ENCODE measurements around the gene RFX7. TPM values are rescaled to one million over a fixed set of nuclear protein-coding genes. Genes with fewer than 3 reads are reported as not detected.
"Not testable (repeated sequence)": the region's sequence is repeated elsewhere in the genome, so short reads cannot be mapped to it uniquely, and the experiment has no call there.

The RFX7 gene
- total RNA-seq, 4 donors from 2014 or later: 9.6 to 20.6 (median 16.2) TPM

- Histone ChIP-seq H3K4me1 (no peaks in the 10 kb centered on the region), H3K27ac (no peak overlapping the region), H3K27me3 (no peaks in the 10 kb centered on the region), H3K9me3 (no peaks in the 10 kb centered on the region), H3K4me3 (no peak overlapping the region), H3K36me3 (no peaks in the 10 kb centered on the region)
- TF ChIP-seq, protein P1, sequence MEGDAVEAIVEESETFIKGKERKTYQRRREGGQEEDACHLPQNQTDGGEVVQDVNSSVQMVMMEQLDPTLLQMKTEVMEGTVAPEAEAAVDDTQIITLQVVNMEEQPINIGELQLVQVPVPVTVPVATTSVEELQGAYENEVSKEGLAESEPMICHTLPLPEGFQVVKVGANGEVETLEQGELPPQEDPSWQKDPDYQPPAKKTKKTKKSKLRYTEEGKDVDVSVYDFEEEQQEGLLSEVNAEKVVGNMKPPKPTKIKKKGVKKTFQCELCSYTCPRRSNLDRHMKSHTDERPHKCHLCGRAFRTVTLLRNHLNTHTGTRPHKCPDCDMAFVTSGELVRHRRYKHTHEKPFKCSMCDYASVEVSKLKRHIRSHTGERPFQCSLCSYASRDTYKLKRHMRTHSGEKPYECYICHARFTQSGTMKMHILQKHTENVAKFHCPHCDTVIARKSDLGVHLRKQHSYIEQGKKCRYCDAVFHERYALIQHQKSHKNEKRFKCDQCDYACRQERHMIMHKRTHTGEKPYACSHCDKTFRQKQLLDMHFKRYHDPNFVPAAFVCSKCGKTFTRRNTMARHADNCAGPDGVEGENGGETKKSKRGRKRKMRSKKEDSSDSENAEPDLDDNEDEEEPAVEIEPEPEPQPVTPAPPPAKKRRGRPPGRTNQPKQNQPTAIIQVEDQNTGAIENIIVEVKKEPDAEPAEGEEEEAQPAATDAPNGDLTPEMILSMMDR (IDR thresholded peaks at IDR 0.05): no peak
- TF ChIP-seq POLR2A (IDR thresholded peaks at IDR 0.05): no peak
- DNase-seq: no peak
Measured at GRCh38 chr15:56273724-56274123, 30.0 kb upstream of the RFX7 start.

DNA sequence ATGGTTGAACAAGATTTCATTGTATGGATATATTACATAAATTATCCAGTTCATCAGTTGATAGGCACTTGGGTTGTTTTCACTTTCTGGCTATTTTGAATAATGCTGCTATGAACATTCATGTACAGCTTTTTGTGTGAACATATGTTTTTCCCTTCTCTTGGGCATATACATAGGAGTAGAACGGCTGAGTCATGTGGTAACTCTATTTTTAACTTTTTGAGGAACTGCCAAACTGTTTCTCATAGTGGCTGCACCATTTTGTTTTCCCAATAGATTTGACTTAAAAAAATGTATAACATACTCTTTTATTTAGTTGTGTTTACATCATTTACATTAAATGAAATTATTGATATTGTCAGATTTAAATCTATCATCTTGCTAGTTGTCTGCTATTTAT lies 28.8 kb upstream of the RFX7 start:
- Histone ChIP-seq H3K4me3 (no peak overlapping the region), H3K9me3 (no peaks in the 10 kb centered on the region), H3K36me3 (no peaks in the 10 kb centered on the region), H3K4me1 (no peaks in the 10 kb centered on the region), H3K27me3 (no peaks in the 10 kb centered on the region), H3K27ac (no peak overlapping the region)
- TF ChIP-seq POLR2A (IDR thresholded peaks at IDR 0.05): no peak
- TF ChIP-seq, protein P1 (IDR thresholded peaks at IDR 0.05): no peak
- no peak for DNase-seq

GRCh38 chr15:56266465-56266864 lies 22.8 kb upstream of the RFX7 start:
- H3K27ac ChIP-seq, H3K4me3 ChIP-seq, H3K36me3 ChIP-seq, DNase-seq, H3K4me1 ChIP-seq, H3K9me3 ChIP-seq, H3K27me3 ChIP-seq: not testable (repeated sequence)

GRCh38 chr15:56261854-56262509 lies 18.3 kb upstream of the RFX7 start:
- no peaks in the 10 kb centered on the region for H3K4me1 ChIP-seq
- peak in 2 of 3 donors; percentile 71 to 72 for DNase-seq
- H3K9me3 ChIP-seq: no peaks in the 10 kb centered on the region
- H3K27me3 ChIP-seq: no peaks in the 10 kb centered on the region
- H3K27ac ChIP-seq: peak overlapping the region in 1 of 4 donors; percentile 58
- H3K4me3 ChIP-seq: no peak overlapping the region
- TF ChIP-seq, protein P1 (IDR thresholded peaks at IDR 0.05): no peak
- no peak for TF ChIP-seq POLR2A (IDR thresholded peaks at IDR 0.05)
- H3K36me3 ChIP-seq: no peaks in the 10 kb centered on the region

DNA sequence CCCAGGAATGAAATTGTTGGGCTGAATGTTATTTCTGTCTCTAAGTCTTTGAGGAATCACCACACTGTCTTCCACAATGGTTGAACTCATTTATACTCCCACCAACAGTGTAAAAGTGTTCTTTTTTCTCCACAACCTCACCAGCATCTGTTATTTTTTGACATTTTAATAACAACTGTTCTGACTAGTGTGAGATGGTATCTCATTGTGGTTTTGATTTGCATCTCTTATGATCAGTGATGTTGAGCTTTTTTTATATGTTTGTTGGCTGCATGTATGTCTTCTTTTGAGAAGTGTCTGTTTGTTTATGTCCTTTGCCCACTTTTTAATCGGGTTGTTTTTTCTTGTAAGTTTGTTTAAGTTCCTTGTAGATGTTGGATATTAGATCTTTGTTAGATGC lies 13.6 kb upstream of the RFX7 start:
- not testable (repeated sequence) for H3K27ac ChIP-seq, H3K4me1 ChIP-seq, H3K9me3 ChIP-seq, H3K27me3 ChIP-seq, DNase-seq, H3K36me3 ChIP-seq, H3K4me3 ChIP-seq

DNA sequence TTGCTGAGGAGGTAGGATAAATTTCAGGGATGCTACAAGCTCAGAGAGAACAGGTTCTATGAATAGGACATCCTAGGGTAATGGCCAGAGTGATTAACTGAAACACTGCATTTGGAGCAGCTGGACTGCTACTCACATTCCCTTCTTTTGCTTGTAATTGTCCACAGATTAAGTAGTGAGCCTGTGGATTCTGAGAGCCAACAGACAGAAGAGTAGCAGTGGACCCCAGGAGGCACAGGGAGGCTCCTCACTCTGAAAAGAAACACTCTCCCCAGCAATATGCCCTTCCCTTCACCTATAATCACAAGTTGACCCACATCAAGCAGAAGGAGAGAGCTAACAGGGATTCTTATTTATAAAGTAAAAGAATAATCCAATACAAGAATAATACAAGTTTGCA lies 10.6 kb upstream of the RFX7 start:
- Histone ChIP-seq H3K27me3 (no peaks in the 10 kb centered on the region), H3K27ac (no peak overlapping the region), H3K4me3 (no peak overlapping the region), H3K36me3 (no peaks in the 10 kb centered on the region), H3K4me1 (peaks cover 0 to under 1% (median 0%) of the 10 kb centered on the region in 4 donors), H3K9me3 (no peaks in the 10 kb centered on the region)
- DNase-seq: no peak
- no peak for TF ChIP-seq POLR2A (IDR thresholded peaks at IDR 0.05)
- TF ChIP-seq, protein P1 (IDR thresholded peaks at IDR 0.05): no peak

DNA sequence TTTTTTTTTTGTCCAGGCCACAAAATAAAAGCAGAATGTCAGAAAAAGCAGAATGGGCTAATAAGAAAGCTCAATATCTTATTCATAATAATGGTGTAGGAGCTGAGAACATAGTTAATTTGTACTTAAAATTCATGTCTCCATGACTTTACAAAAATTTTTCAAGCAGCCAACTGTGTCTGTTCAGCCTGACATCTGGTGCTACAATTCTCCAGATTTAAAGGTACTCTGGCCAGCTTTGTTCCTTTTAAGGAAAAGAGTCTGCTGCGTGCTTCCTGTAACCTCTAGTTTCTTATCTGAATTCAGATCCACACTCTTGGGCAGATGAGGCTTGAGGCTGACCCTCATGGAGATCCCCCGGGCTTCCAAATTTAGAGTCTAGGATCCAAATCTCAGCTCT lies 8.7 kb upstream of the RFX7 start:
- Histone ChIP-seq H3K4me3 (no peak overlapping the region), H3K4me1 (peaks cover 0 to 6% (median 0%) of the 10 kb centered on the region in 4 donors), H3K27ac (no peak overlapping the region), H3K36me3 (no peaks in the 10 kb centered on the region), H3K9me3 (no peaks in the 10 kb centered on the region), H3K27me3 (no peaks in the 10 kb centered on the region)
- TF ChIP-seq, protein P1 (IDR thresholded peaks at IDR 0.05): no peak
- TF ChIP-seq POLR2A (IDR thresholded peaks at IDR 0.05): no peak
- no peak for DNase-seq

All from Peyer's patch (tissue), 4 donors.